RWPE1 (cell line): ENCODE results near the gene MT1F.

ENCODE experiments used
- CTCF ChIA-PET: fragments of 350-600 bp; sonication (Branson Sonifier 250); formaldehyde crosslinking; extraction: SDS; loops from one replicate; lab custom pipeline; 2021; lab: Yijun Ruan, JAX
- POLR2A ChIA-PET: fragments of 400-600 bp; formaldehyde crosslinking; extraction: SDS; loops from one replicate; lab custom pipeline; 2020; ENCODE audit warnings: antibody characterized with exemption; ENCODE audit not compliant: low non-redundant PET; lab: Yijun Ruan, JAX
- DNase-seq: peaks from one replicate; pipeline ENCODE4 v3.0.0; 2012; ENCODE audit warnings: low spot score
- H3K27ac ChIP-seq: fragments of 450-650 bp; 2 replicates; pipeline ENCODE4 v1.5.1; 2017
- CTCF ChIP-seq: fragments of 450-650 bp; conservative IDR thresholded peaks from 2 replicates; pipeline ENCODE4 v1.5.1; 2017; ENCODE audit warnings: low read depth, mild to moderate bottlenecking

Gene MT1F

DNA sequence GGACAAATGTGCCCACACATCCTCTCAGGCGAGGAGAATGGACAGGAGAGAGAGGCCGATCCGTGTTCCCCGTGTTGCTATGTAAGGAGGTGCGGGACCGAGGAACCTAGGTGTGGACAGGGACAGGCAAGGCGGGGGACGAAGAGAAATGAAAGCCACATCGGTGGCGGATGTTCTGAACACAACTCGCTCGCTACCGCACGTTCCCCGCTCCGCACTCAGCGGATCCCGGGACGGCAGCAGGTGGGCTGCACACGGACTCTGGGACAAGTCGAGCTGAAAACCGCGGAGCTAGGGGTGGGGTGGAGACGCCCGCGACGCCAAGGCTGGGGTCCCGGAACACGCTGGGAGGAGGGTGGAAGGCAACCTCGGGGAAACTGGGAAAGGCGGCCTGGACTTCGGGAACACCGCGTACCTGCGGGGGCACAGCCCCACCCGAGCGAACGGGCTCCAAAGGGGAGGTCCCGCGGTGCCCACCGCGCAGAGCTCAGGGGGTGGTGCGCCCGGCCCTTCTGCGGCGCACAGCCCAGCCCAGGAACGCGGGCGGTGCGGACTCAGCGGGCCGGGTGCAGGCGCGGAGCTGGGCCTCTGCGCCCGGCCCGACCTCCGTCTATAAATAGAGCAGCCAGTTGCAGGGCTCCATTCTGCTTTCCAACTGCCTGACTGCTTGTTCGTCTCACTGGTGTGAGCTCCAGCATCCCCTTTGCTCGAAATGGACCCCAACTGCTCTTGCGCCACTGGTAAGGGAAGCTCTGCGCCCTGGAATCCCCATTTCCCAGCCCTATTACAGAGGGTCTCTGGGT, 32.4 kb upstream of the MT1F start, which contains the start of gene MT1E:
Gene MT1E, plus strand, starts transcription at position 642 of the 803 bp plus-strand sequence. Its CDS starts 71 bp downstream, at position 713.
- ChIA-PET CTCF (interaction anchor here (0.6 to 1.1 kb wide), 3 partner anchors 18 to 77 kb away, joined by 3 to 6 read pairs (median 5); no protein-coding TSS in a partner anchor), POLR2A (interaction anchor here (0.7 to 2.4 kb wide), 6 partner anchors 14 to 64 kb away, joined by 4 to 14 read pairs (median 7); partner anchors contain the start of gene MT2A)
- no peak for TF ChIP-seq CTCF
- H3K27ac ChIP-seq, result peak within 1 kb of the TSS; percentile 90
- DNase-seq, result peak; percentile 71

GRCh38 chr16:56625943-56626654, 31.7 kb upstream of the MT1F start:
- peak overlapping the region; percentile 90 for H3K27ac ChIP-seq
- ChIA-PET CTCF (interaction anchor here (0.6 to 1.1 kb wide), 3 partner anchors 25 to 76 kb away, joined by 3 to 5 read pairs (median 3); no protein-coding TSS in a partner anchor), POLR2A (interaction anchor here (0.7 to 2.4 kb wide), 6 partner anchors 15 to 63 kb away, joined by 4 to 14 read pairs (median 7); partner anchors contain the start of gene MT2A)
- DNase-seq, result no peak
- TF ChIP-seq CTCF, result no peak

GRCh38 chr16:56626685-56627084, 31.1 kb upstream of the MT1F start:
- TF ChIP-seq CTCF, result no peak
- DNase-seq, result no peak
- H3K27ac ChIP-seq, result peak overlapping the region; percentile 90
- ChIA-PET POLR2A (interaction anchor here (0.7 to 2.4 kb wide), 3 partner anchors 12 to 20 kb away, joined by 3 to 14 read pairs (median 11); no protein-coding TSS in a partner anchor), CTCF (interaction anchor here (0.7 to 0.9 kb wide), 2 partner anchors 47 to 75 kb away, joined by 3 read pairs; no protein-coding TSS in a partner anchor)

- no peak for DNase-seq
- CTCF ChIA-PET, result no interaction called here
- POLR2A ChIA-PET, result interaction anchor here (0.6 kb wide), 1 partner anchor 1520 kb away, joined by 3 read pairs; no protein-coding TSS in a partner anchor
- no peak for TF ChIP-seq CTCF
- peak overlapping the region; percentile 90 for H3K27ac ChIP-seq
Observed at GRCh38 chr16:56628486-56629350, 29.0 kb upstream of the MT1F start.

- no peak for TF ChIP-seq CTCF
- no peak for DNase-seq
- POLR2A ChIA-PET, result no interaction called here
- CTCF ChIA-PET, result no interaction called here
- H3K27ac ChIP-seq, result peak overlapping the region; percentile 90
Observed at GRCh38 chr16:56629531-56629930, 28.2 kb upstream of the MT1F start.
